HepG2 (cell line): ENCODE results near the gene TRIM42. TPM values are rescaled to one million over a fixed set of nuclear protein-coding genes. Genes with fewer than 3 reads are reported as not detected.

Experiments used
- CBX2 ChIP-seq, 2 experiments: fragments of 200-600 bp in 1 of 2; sonication (generic); formaldehyde crosslinking in 1 of 2; IDR thresholded peaks; 2 replicates each; pipeline versions ENCODE4 v1.7.0 to v1.8.1; 2018 to 2022; ENCODE audit warnings: low read depth in 2 of 2, low read length in 1 of 2, mild to moderate bottlenecking in 1 of 2, missing genetic modification reagents in 1 of 2
- DPF2 ChIP-seq: sonication (generic); formaldehyde crosslinking; IDR thresholded peaks from 2 replicates; pipeline ENCODE4 v1.4.0; 2020; ENCODE audit warnings: mild to moderate bottlenecking, low read depth, missing genetic modification reagents, borderline replicate concordance
- JARID2 ChIP-seq: sonication (generic); formaldehyde crosslinking; IDR thresholded peaks from 2 replicates; pipeline ENCODE4 v1.8.1; 2023; ENCODE audit warnings: missing genetic modification reagents, inconsistent platforms; ENCODE audit not compliant: insufficient replicate concordance
- MEIS1 ChIP-seq: sonication (generic); formaldehyde crosslinking; IDR thresholded peaks from 2 replicates; pipeline ENCODE4 v1.9.0; 2021; ENCODE audit warnings: mild to moderate bottlenecking, missing genetic modification reagents, moderate library complexity, borderline replicate concordance
- NR0B2 ChIP-seq: sonication (generic); formaldehyde crosslinking; IDR thresholded peaks from 2 replicates; pipeline ENCODE4 v1.4.0; 2020; ENCODE audit warnings: mild to moderate bottlenecking, missing genetic modification reagents
- PATZ1 ChIP-seq: sonication (generic); formaldehyde crosslinking; IDR thresholded peaks from 2 replicates; pipeline ENCODE4 v1.4.0; 2020; ENCODE audit warnings: missing genetic modification reagents
- TFAP4 ChIP-seq: sonication (generic); IDR thresholded peaks from 2 replicates; pipeline ENCODE4 v1.6.1; 2016; ENCODE audit warnings: low read depth, borderline replicate concordance
- THAP11 ChIP-seq: IDR thresholded peaks from 2 replicates; pipeline ENCODE4 v1.6.1; 2016; ENCODE audit warnings: missing biosample characterization, missing genetic modification reagents
- ZBTB4 ChIP-seq: sonication (generic); formaldehyde crosslinking; IDR thresholded peaks from 2 replicates; pipeline ENCODE4 v1.4.0; 2020; ENCODE audit warnings: missing genetic modification reagents, mild to moderate bottlenecking, borderline replicate concordance
- ZBTB43 ChIP-seq: sonication (generic); formaldehyde crosslinking; conservative IDR thresholded peaks from 2 replicates; pipeline ENCODE4 v1.4.0; 2020; ENCODE audit warnings: missing genetic modification reagents
- ZFP82 ChIP-seq: sonication (generic); formaldehyde crosslinking; IDR thresholded peaks from 2 replicates; pipeline ENCODE4 v1.5.1; 2020; ENCODE audit warnings: mild to moderate bottlenecking, missing genetic modification reagents, borderline replicate concordance
- ZNF205 ChIP-seq: IDR thresholded peaks from 2 replicates; pipeline ENCODE4 v1.6.1; 2018; ENCODE audit warnings: missing biosample characterization, missing genetic modification reagents
- ZNF235 ChIP-seq: sonication (generic); formaldehyde crosslinking; IDR thresholded peaks from 2 replicates; pipeline ENCODE4 v1.8.1; 2023; ENCODE audit warnings: mild to moderate bottlenecking, missing genetic modification reagents, borderline replicate concordance
- ZNF264 ChIP-seq: sonication (generic); formaldehyde crosslinking; IDR thresholded peaks from 2 replicates; pipeline ENCODE4 v1.4.0; 2020; ENCODE audit warnings: missing genetic modification reagents
- ZNF280B ChIP-seq: sonication (generic); formaldehyde crosslinking; IDR thresholded peaks from 2 replicates; pipeline ENCODE4 v1.5.0; 2020; ENCODE audit warnings: missing genetic modification reagents, mild to moderate bottlenecking, borderline replicate concordance
- ZNF33A ChIP-seq: sonication (generic); formaldehyde crosslinking; IDR thresholded peaks from 2 replicates; pipeline ENCODE4 v1.5.1; 2020; ENCODE audit warnings: missing genetic modification reagents, mild to moderate bottlenecking, moderate library complexity, borderline replicate concordance
- ZNF614 ChIP-seq: IDR thresholded peaks from 2 replicates; pipeline ENCODE4 v1.6.1; 2018; ENCODE audit warnings: missing biosample characterization, missing genetic modification reagents, inconsistent platforms, borderline replicate concordance
- ZNF772 ChIP-seq: sonication (generic); formaldehyde crosslinking; IDR thresholded peaks from 2 replicates; pipeline ENCODE4 v1.5.0; 2020; ENCODE audit warnings: mild to moderate bottlenecking, missing genetic modification reagents
- polyA plus RNA-seq, 8 experiments: library from polyadenylated mRNA; depleted of rRNA in 3 of 8; stranded (reverse) in 7 of 8; unstranded in 1 of 8; fragments of >200 nt; fragmentation: Illumina TruSeq in 4 of 8; extraction: Trizol in 4 of 8; gene quantifications; 2 replicates each; pipeline versions ENCODE4 v1.2.1 to v1.2.3, GENCODE V29; 2011 to 2016; ENCODE audit warnings: low read depth in 4 of 8, missing spikeins in 1 of 8, mixed read lengths in 1 of 8; ENCODE audit not compliant: insufficient read depth in 1 of 8
- total RNA-seq, 5 experiments: library from RNA; depleted of rRNA; stranded (reverse); fragments of >200 nt; fragmentation: Illumina TruSeq; extraction: Trizol; gene quantifications; 2 replicates each; pipeline ENCODE4 v1.2.3, GENCODE V29; 2016; ENCODE audit warnings: low read depth in 1 of 5

The TRIM42 gene
- total and polyA plus RNA-seq, 2 of the 13 experiments (the other 11 are each of a cell fraction or from before 2014, with no cell fraction given): not detected

- TF ChIP-seq ZBTB4 (CRISPR knock-in tag) (no peak), ZNF264 (0 out of 2 replicates have a peak, but pooled peaks have one; percentile 56), ZNF772 (CRISPR knock-in tag) (peak; percentile 43; the same call in 1 of the 2 replicates), CBX2 (IDR thresholded peaks at IDR 0.05; ENCODE audit: low read depth, low read length) (no peak), CBX2 (CRISPR knock-in tag; IDR thresholded peaks at IDR 0.05; ENCODE audit: low read depth) (no peak), TFAP4 (no peak), ZBTB43 (CRISPR knock-in tag) (peak; percentile 75), ZFP82 (CRISPR knock-in tag) (no peak), PATZ1 (peak; percentile 15; the same call in 1 of the 2 replicates), ZNF33A (CRISPR knock-in tag) (no peak), ZNF280B (no peak), ZNF205 (CRISPR knock-in tag) (peak; percentile 58; the same call in 1 of the 2 replicates), JARID2 (CRISPR knock-in tag) (no peak), DPF2 (CRISPR knock-in tag) (peak; percentile 55; the same call in 1 of the 2 replicates), ZNF614 (CRISPR knock-in tag) (no peak), NR0B2 (CRISPR knock-in tag) (no peak), MEIS1 (CRISPR knock-in tag) (no peak), THAP11 (CRISPR knock-in tag) (peak; percentile 55; the same call in 1 of the 2 replicates), ZNF235 (CRISPR knock-in tag) (no peak)
These were observed 33.6 kb downstream of the TRIM42 start (continued) for GRCh38 chr3:140711390-140712035.
